Right lobe of liver (tissue), 4 donors: ENCODE measurements around the gene ADARB2.

ENCODE experiments used
- CTCF ChIP-seq, 4 donors: fragments of 200-600 bp in 3 of 4; fragments of 450-650 bp in 1 of 4; IDR thresholded peaks; one replicate each; pipeline versions ENCODE4 v1.5.1 to v1.8.0; 2016 to 2022; ENCODE audit warnings: antibody characterized with exemption in 4 of 4, mild to moderate bottlenecking in 2 of 4
- POLR2A ChIP-seq: fragments of 450-650 bp; IDR thresholded peaks from one replicate; pipeline ENCODE4 v1.6.1; 2017; ENCODE audit warnings: antibody characterized with exemption, mild to moderate bottlenecking
- donor health status: DM: no; HTN: no; CAD: no.
- donor health status: DM: no; HTN: no; CAD: no.
- donor health status: DM: no; HTN: yes; CAD: no.

DNA sequence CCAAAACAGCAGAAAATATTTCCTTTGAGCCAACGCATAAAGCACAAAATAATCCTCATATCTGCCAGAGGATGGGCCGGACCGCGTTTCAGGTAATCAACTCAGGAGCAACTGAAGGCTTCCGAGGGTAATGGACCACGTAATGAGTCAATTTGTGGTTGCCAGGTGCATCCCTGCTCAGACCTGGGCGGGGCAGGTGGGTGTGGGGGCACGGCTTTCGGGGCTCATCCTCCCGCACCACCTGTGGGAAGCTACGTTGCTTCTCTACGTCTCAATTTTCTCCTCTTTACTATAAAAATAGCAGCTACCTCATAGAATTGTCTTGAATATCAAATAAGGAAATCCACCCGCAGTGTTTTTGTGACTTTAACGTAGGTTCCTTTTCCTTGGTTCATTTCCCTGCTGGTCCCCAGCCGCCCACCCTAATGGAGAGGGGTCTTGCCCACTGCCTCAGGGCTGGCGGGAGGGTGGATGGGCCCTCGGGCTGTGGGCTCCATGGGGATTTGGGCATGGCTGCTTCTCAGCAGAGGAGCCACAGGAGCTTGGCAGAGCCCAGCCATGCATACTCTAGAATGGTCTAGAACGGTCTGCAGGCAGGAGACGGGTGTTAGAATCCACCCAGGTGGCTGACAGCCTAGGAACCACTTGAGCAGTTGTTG is 324.7 kb downstream of the ADARB2 start:
- TF ChIP-seq POLR2A (no peak), CTCF (IDR thresholded peaks at IDR 0.05) (no peak)
